ENCODE data around the gene SIGLEC8. TPM values are rescaled to one million over a fixed set of nuclear protein-coding genes. Genes with fewer than 3 reads are reported as not detected.
"Not testable (repeated sequence)": the region's sequence is repeated elsewhere in the genome, so short reads cannot be mapped to it uniquely, and the experiment has no call there.

Gene SIGLEC8
- total RNA-seq: not detected

DNA sequence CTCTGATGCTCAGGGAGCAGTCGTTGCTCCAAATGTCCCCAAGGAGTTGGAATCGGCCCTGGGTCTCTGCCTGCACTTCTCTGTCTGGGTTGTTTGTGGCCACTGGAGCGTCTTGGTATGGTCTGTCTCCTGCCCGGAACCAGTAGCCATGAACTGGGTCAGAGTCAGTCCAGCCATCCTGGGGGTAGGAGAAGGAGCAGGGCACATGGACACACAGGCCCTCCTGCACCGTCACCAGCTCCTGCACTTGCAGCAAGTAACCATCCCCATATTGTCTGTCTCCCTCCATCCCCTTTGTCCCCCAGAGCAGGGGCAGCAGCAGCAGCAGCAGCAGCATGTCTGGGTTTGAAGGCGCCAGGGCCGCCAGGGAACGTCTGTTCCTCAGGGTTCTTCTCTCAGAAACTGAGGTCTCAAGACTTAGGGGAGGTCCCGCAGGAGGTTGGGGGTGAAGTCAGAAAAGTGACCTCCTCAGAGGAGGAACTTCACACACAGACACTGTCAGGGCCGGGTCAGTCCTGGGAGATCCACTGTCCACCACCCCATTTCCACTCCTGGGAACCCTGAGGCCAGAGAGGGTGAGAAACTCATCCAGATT is at the start of gene SIGLEC8:
Gene SIGLEC8 (minus strand): TSS at position 404 of the 595 bp plus-strand sequence. CDS start 67 bp downstream, at position 337.
- Mint-ChIP-seq H3K9me3 (no peaks in the 10 kb centered on the region), H3K4me1 (ENCODE audit: low read depth in 2 of 2) (peaks cover 12 to 13% of the 10 kb centered on the region in 2 donors), H3K27me3 (peaks cover 7 to 23% of the 10 kb centered on the region in 2 donors), H3K36me3 (no peaks in the 10 kb centered on the region), H3K27ac (peak within 1 kb of the TSS in 1 of 2 donors; percentile 53), H3K4me3 (no peak within 1 kb of the TSS)
- ATAC-seq: no peak
- DNase-seq (ENCODE audit: low spot score): peak; percentile 52

DNA sequence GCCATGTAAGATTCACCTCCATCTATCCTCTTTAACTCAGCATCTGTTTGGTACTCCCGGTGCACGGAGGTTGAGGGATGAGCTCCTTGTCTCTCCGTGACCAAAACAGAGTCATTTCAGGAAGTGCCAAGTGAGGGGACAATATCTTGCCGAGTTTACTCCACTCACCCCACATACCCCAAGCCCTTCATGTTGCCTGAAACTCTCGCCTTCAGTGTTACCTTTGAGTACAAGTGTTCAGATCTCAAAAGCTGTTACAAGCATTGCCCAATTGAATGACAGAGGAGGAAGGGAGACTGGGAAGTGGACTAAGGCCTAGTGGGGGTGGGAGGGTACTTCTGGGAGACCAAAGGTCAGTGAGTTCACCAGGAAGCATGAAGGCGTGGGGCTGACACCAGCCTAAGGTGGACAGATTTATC is 49.4 kb upstream of the SIGLEC8 start:
- H3K9me3 Mint-ChIP-seq: peaks cover 5% of the 10 kb centered on the region
- H3K27me3 Mint-ChIP-seq: peaks cover 6 to 22% of the 10 kb centered on the region in 2 donors

DNA sequence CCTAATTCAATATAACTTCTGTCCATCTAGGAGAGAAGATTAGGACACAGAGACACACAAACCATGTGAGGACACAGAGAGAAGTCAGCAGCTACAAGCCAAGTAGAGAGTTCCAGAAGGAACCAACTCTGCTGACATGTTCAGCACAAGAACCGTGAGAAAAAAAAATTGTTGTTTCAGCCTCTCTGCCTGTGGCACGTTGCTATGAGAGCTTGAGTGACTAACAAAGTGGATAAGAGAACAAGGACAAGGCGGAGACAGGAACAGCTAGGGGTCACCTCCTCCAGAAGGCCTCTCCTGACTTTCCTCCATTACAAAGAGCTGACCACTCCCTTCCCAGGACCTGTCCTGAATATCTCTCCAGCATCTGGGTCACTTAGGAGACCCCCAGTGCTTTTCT is 48.9 kb upstream of the SIGLEC8 start:
- no peak overlapping the region for H3K27ac Mint-ChIP-seq
- ATAC-seq: no peak
- H3K27me3 Mint-ChIP-seq: peaks cover 6 to 19% of the 10 kb centered on the region in 2 donors
- H3K4me1 Mint-ChIP-seq (ENCODE audit: low read depth in 2 of 2): peaks cover 0 to 5% of the 10 kb centered on the region in 2 donors
- H3K36me3 Mint-ChIP-seq: no peaks in the 10 kb centered on the region
- H3K4me3 Mint-ChIP-seq: no peak overlapping the region
- H3K9me3 Mint-ChIP-seq: peaks cover 5% of the 10 kb centered on the region
- no peak for DNase-seq (ENCODE audit: low spot score)

More for the DNA sequence above, 49.4 kb upstream of the SIGLEC8 start:
- Mint-ChIP-seq H3K36me3 (no peaks in the 10 kb centered on the region), H3K4me3 (no peak overlapping the region), H3K4me1 (ENCODE audit: low read depth in 2 of 2) (peaks cover 0 to 3% of the 10 kb centered on the region in 2 donors), H3K27ac (no peak overlapping the region)
- no peak for ATAC-seq
- DNase-seq (ENCODE audit: low spot score): no peak

DNA sequence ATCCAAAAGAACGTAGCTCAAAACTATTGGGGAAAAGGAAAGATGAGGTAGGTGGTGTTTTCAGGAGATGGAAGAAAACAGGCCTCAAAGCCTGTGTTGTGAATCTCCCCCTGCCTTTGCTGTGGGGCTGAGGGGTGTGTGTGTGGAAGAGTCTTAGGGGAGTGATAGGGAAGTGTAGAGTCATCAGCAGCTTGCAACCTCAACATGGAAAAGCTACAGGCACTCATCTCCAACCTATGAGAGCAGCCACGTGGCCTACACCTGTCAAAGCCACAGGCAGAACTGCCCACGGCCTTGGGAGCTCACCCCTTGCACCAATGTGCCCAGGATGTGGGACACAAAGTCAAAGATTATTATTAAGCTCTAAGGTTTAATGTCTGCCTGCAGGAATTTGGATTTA is 47.6 kb upstream of the SIGLEC8 start:
- ATAC-seq (no peak), DNase-seq (ENCODE audit: low spot score) (peak; percentile 12)
- Mint-ChIP-seq H3K9me3 (peaks cover 5% of the 10 kb centered on the region), H3K4me3 (no peak overlapping the region), H3K4me1 (ENCODE audit: low read depth in 2 of 2) (peaks cover 7 to 10% of the 10 kb centered on the region in 2 donors), H3K36me3 (no peaks in the 10 kb centered on the region), H3K27ac (no peak overlapping the region), H3K27me3 (peaks cover 3 to 6% of the 10 kb centered on the region in 2 donors)

DNA sequence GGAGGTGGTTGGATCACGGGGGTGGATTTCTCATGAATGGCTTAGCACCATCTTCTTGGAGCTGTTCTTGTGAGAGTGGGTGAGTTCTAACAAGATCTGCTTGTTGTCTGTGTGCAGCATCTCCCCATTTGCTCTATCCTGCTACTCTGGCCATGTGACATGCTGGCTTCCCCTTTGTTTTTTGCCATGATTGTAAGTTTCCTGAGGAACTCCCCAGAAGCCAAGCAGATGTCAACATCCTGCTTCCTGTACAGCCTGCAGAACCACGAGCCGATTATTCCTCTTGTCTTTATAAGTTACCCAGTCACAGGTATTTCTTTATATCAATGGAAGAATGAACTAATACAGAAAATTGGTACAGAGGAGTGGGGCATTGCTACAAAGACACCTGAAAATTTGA is 45.6 kb upstream of the SIGLEC8 start:
- DNase-seq (ENCODE audit: low spot score): peak; percentile 23
- Mint-ChIP-seq H3K9me3 (peaks cover 5% of the 10 kb centered on the region), H3K4me3 (no peak overlapping the region), H3K36me3 (no peaks in the 10 kb centered on the region), H3K27me3 (no peaks in the 10 kb centered on the region), H3K27ac (no peak overlapping the region), H3K4me1 (ENCODE audit: low read depth in 2 of 2) (peaks cover 7 to 10% of the 10 kb centered on the region in 2 donors)
- no peak for ATAC-seq

DNA sequence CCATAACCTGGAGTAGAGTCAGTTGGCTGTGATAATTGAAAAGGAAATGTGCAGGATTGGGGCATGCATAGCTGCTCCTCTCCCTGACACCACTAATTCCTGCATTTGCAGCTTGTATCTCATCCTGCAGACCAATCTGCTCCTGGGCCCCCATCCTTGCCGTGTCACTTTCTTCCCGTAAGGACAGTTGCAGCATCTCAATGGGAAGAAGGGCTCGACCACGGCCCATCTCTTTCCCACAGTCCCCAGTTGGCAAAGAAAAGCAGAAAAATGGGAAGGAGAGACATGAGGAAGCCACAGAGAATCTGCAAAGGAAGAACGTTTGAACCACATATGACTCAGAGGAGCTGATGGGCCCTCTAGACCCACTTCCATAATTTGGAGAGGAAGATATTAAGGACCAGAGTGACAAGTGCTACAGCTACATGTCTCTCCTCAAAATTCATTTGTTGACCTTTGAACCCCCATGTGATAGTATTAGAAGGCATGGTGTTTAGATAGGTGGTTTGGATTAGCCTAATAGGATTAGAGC is 45.1 kb upstream of the SIGLEC8 start:
- no peak overlapping the region for H3K4me3 Mint-ChIP-seq
- H3K27ac Mint-ChIP-seq: no peak overlapping the region
- peaks cover 5% of the 10 kb centered on the region for H3K9me3 Mint-ChIP-seq
- H3K27me3 Mint-ChIP-seq: peaks cover 0 to 2% of the 10 kb centered on the region in 2 donors
- no peaks in the 10 kb centered on the region for H3K36me3 Mint-ChIP-seq
- peaks cover 7 to 10% of the 10 kb centered on the region in 2 donors for H3K4me1 Mint-ChIP-seq (ENCODE audit: low read depth in 2 of 2)
- ATAC-seq (no peak), DNase-seq (ENCODE audit: low spot score) (no peak)

DNA sequence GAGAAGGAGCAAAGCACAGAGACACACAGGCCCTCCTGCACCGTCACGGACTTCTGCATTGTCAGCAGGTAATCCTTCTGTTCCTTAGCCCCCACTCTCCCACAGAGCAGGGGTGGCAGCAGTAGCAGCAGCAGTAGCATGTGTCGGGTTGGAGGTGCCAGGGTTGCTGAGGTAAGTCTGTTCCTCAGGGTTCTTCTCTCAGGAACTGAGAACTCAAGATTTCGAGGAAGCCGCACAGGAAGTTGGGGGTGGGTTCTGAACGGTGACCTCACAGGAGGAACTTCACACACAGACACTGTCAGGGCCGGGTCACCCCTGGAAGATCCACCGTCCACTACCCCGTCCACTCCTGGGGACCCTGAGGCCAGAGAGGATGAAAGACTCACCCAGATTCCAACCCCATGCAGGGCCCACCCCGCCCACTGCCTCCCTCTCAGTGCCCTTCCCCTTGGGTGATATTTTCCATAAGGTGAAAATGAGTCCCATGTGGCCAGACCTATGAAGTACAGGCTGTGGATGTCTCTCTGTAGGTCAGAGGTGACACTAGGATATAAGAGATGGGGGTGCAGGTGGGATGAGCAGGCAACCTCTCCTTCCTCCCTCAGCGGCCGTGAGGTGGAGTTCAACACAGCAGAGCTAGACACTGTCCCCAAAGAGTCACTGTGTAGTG is 43.5 kb upstream of the SIGLEC8 start, which contains the start of gene SIGLEC12:
Gene SIGLEC12 (minus strand): TSS at position 207 of the 670 bp plus-strand sequence. CDS start 67 bp downstream, at position 140.
- Mint-ChIP-seq H3K4me1 (ENCODE audit: low read depth in 2 of 2) (peaks cover 7 to 10% of the 10 kb centered on the region in 2 donors), H3K27me3 (peaks cover 0 to 5% of the 10 kb centered on the region in 2 donors), H3K4me3 (peak within 1 kb of the TSS; percentile 66), H3K9me3 (peaks cover 5% of the 10 kb centered on the region), H3K36me3 (no peaks in the 10 kb centered on the region), H3K27ac (peak within 1 kb of the TSS; percentile 36 to 57)
- peak; percentile 51 to 56 for ATAC-seq
- peak; percentile 63 for DNase-seq (ENCODE audit: low spot score)

DNA sequence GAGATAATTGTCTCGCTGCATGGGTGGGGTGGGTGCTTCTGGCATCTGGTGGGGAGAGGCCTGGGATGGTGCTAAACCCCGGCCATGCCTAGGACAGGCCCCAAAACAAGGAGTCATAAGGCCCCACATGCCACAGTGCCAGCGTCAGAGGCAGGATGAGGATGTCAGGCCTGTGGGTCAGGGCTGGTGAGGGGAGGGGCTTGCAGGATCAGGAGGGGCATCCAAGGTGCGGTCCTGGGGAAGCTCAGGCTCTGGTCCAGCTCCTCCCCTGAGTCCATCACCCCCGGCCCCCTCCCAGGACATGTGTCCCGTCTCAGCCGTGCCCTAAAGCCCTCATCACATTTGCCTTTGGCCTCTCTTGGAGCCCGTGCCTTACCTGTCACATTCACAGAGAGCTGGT is 42.7 kb upstream of the SIGLEC8 start:
- not testable (repeated sequence) for H3K4me1 Mint-ChIP-seq (ENCODE audit: low read depth in 2 of 2); H3K9me3 Mint-ChIP-seq; H3K4me3 Mint-ChIP-seq; H3K27me3 Mint-ChIP-seq; H3K36me3 Mint-ChIP-seq
- DNase-seq (ENCODE audit: low spot score): peak; percentile 18
- H3K27ac Mint-ChIP-seq: peak overlapping the region; percentile 36 to 57
- peak in 1 of 2 donors; percentile 52 for ATAC-seq

DNA sequence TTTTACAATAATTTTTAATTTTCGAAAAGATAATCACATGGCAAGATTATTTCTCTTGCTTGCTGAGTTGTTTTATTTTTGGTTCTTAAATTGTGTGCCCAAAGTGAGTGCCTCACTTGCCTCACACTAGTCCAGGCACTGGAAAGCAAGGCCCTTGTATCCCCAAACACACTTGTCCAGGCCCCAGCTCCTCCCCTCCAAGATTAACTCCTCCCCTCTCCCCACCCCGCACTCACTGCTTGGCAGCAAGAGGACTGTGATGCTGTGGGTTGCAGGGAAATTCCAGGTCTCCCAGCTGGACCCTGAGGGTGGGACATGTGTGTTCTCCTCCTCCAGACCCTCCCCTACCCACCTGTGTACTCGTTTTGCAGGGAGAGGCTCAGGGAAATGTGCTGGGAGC is 39.4 kb upstream of the SIGLEC8 start:
- H3K36me3 Mint-ChIP-seq: no peaks in the 10 kb centered on the region

DNA sequence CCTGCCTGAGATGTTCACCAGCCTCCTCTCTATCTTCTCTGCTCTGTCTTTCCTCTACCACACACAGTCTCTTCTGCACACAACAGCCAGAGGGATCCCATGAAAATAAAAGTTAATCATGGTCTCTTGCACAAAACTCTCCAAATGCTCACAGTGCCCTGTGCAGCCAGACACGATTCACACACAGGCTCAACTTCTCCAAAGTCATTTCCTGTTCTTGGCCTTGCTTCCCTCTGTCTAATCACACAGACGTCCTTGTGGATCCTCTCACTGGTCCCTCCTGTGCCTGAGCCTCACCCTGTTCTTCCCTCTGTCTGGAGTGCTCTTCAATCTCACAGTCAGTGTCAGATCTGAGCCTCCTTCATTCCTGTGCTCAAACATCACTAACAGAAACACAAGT is 35.5 kb upstream of the SIGLEC8 start:
- H3K9me3 Mint-ChIP-seq: peaks cover 6% of the 10 kb centered on the region
- no peak overlapping the region for H3K27ac Mint-ChIP-seq
- no peaks in the 10 kb centered on the region for H3K36me3 Mint-ChIP-seq
- DNase-seq (ENCODE audit: low spot score) (no peak), ATAC-seq (no peak)
- peaks cover 22 to 23% of the 10 kb centered on the region in 2 donors for H3K27me3 Mint-ChIP-seq
- H3K4me1 Mint-ChIP-seq (ENCODE audit: low read depth in 2 of 2): no peaks in the 10 kb centered on the region
- H3K4me3 Mint-ChIP-seq: no peak overlapping the region

More for the DNA sequence above, 39.4 kb upstream of the SIGLEC8 start:
- Mint-ChIP-seq H3K27ac (no peak overlapping the region), H3K4me3 (no peak overlapping the region), H3K4me1 (ENCODE audit: low read depth in 2 of 2) (peaks cover 7 to 10% of the 10 kb centered on the region in 2 donors), H3K27me3 (peaks cover 16 to 23% of the 10 kb centered on the region in 2 donors), H3K9me3 (peaks cover 6% of the 10 kb centered on the region)
- DNase-seq (ENCODE audit: low spot score) (no peak), ATAC-seq (no peak)

DNA sequence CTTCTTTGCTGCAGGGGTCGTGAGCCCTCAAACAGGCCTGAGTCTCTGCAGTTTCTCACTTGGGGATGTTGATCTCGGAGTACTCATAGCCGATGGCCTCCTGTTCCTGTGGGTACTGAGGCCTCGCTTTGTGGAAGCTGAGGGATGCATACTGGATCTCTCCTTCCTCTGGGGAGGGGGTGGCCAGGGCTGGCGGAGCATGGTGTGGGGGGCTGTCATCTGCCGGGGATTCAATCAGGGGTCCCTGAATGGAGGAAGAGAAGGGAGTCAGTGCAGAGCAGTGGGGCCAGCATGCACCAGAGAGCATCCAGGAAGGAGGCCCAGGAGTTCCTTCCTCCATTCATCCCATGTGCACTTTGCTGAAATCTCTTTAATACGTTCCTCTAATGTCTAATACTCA is 33.3 kb upstream of the SIGLEC8 start:
- Mint-ChIP-seq H3K9me3 (peaks cover 6% of the 10 kb centered on the region), H3K4me1 (ENCODE audit: low read depth in 2 of 2) (no peaks in the 10 kb centered on the region), H3K4me3 (no peak overlapping the region), H3K27ac (no peak overlapping the region), H3K27me3 (peaks cover 22 to 24% of the 10 kb centered on the region in 2 donors), H3K36me3 (no peaks in the 10 kb centered on the region)
- no peak for ATAC-seq
- peak; percentile 44 for DNase-seq (ENCODE audit: low spot score)

DNA sequence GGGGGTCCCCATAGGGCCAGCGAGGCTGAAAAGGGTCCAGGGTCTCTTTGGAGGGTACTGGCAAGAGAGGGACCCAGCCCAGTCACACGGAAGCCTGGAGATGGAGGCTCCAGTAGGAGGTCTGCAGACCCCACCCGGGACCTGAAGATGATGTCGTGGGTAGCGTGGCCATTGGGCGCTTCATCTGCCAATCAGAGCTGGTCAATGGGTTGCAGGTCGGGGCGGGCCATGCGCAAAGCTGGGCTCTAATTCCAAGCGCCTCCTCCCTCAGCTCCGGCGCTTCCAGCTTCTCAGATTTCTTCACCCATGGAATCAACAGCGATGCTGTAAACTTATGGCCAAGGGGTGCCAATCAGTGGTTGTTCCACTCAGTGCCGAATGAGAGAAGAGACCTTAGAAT is 32.4 kb upstream of the SIGLEC8 start:
- H3K4me3 Mint-ChIP-seq: no peak overlapping the region
- DNase-seq (ENCODE audit: low spot score): peak; percentile 28
- H3K27ac Mint-ChIP-seq: no peak overlapping the region
- peaks cover 23 to 28% of the 10 kb centered on the region in 2 donors for H3K27me3 Mint-ChIP-seq
- no peaks in the 10 kb centered on the region for H3K36me3 Mint-ChIP-seq
- ATAC-seq: no peak
- H3K4me1 Mint-ChIP-seq (ENCODE audit: low read depth in 2 of 2): no peaks in the 10 kb centered on the region
- H3K9me3 Mint-ChIP-seq: peaks cover 10% of the 10 kb centered on the region

DNA sequence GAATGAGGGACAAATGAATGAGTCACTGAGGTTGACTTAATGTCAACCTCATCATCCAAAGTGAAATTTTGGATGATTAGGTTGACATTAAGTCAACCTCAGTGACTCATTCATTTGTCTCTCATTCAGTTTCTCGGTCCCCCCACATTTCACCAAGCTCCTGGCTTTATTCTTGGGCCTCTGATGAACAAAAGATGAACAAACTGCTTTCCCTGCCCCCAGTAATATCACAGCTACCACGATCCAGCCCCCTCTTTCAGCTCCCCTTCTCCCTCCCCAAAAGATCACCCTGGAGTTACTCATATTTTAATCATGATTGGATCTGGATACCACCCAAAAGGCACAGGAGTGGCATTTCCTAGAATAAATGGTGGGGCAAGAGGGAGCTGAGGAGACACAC is 30.9 kb upstream of the SIGLEC8 start:
- Mint-ChIP-seq H3K4me1 (ENCODE audit: low read depth in 2 of 2) (no peaks in the 10 kb centered on the region), H3K9me3 (peaks cover 10% of the 10 kb centered on the region), H3K27ac (no peak overlapping the region), H3K4me3 (no peak overlapping the region), H3K36me3 (no peaks in the 10 kb centered on the region), H3K27me3 (peaks cover 33 to 37% of the 10 kb centered on the region in 2 donors)
- ATAC-seq: no peak
- no peak for DNase-seq (ENCODE audit: low spot score)

DNA sequence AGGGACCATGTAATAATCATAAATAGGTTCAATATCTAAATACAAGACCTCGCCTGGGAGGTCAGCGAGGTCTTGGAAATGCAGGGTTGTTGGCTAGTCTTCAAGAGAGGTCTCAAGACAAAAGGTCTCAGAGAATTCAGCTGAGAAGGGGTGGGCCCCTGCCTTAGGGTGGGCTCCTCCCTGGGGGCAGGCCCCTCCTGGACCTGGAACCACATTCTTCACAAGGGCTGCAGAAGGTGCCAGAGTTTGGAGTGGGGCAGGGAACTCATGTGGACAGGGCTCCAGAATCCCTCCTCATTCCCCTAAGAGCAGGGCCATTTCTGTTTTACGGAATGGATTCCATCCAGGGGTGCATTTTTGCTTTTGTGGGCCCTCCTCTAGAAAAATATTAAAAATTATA is 30.2 kb upstream of the SIGLEC8 start:
- ATAC-seq (no peak), DNase-seq (ENCODE audit: low spot score) (peak; percentile 35)
- H3K27me3 Mint-ChIP-seq: peaks cover 28 to 33% of the 10 kb centered on the region in 2 donors
- H3K4me3 Mint-ChIP-seq: no peak overlapping the region
- H3K27ac Mint-ChIP-seq: no peak overlapping the region
- H3K9me3 Mint-ChIP-seq: peaks cover 4% of the 10 kb centered on the region
- no peaks in the 10 kb centered on the region for H3K4me1 Mint-ChIP-seq (ENCODE audit: low read depth in 2 of 2)
- no peaks in the 10 kb centered on the region for H3K36me3 Mint-ChIP-seq
